DMS114 treated with DMSO at 0.1 percent for 48 hours (cell line): ENCODE results near the gene SFMBT1.

Experiments
- DNase-seq: peaks from one replicate; lab custom pipeline; 2025; ENCODE audit not compliant: unreplicated experiment; lab: John Stamatoyannopoulos, UW

The SFMBT1 gene

DNA sequence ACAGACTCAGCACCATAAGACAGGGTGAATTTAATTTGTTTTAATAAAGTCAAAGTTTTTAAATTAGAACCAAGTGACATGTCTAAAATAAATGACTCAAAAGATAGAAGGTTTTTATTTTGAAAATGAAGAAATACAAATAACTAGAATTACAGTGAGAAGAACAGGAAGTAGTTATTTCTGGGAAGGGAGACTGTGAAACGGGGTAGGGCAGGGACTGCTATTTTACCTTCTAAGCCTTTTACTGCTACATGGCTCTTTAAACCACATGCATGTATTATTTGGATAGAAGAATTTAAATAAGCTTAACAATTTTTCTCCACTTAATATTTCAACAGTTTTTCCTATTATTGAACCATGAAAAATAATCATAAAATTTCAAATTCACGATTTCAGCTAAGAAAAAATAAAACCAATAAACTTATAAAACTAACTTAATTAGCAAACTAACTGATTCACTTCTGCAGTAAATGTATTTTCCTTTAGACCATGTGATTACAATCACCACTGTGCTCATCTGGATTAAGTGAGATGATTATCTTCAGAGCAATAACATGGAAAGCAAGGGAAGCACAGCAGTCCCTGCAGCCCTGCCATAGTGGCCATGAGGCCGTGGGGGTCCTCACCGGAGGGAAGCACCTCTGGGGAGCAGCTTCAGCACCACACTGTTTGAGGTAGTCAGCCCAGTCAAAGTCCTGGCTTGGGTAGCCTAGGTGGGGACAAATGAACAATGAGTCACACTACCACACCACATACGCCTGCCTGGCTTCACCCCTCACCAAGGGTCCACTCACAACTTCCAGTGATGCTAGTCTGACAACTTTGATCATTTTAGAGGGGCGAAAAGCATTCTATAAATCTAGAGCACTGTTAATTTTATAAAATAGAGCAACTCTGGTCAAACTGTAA, 120.2 kb downstream of the SFMBT1 start:
- no peak for DNase-seq

DNA sequence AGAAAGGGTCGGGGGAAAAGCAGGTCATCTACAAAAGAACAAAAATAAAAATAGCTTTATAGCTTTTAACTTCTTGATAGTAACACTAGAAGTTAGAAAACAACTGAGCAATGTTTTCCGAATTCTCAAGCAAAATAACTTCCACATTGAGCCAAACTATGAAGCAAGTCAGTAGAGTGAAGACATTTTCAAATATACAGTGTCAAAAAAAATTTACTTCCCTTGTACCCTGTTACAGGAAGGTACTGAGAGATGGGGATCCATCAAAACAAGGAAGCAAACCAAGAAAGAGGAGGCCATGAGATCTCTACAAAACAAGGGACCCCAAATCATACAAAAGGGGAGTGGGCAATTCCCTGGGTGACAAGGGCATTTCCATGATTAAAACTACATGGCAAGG, 121.9 kb downstream of the SFMBT1 start:
- DNase-seq: no peak

DNA sequence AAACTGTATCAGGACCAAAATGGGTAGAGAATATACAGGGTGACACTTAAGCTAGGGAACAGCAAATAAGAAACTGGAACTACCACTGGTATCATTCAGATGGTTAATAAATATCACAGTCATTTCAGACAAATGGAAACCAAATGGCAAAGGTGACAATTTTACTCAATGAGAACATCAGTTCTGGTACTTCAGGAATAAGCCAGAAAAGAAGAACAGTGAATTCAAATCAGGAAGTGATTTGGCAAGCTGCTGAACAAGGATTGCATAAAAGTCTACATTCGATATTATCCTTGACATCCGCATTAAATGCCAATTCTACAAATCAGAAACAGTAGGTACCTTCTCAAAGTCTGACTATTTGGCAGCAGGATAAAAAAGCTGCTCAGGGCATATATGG, 125.0 kb downstream of the SFMBT1 start:
- DNase-seq: no peak

DNA sequence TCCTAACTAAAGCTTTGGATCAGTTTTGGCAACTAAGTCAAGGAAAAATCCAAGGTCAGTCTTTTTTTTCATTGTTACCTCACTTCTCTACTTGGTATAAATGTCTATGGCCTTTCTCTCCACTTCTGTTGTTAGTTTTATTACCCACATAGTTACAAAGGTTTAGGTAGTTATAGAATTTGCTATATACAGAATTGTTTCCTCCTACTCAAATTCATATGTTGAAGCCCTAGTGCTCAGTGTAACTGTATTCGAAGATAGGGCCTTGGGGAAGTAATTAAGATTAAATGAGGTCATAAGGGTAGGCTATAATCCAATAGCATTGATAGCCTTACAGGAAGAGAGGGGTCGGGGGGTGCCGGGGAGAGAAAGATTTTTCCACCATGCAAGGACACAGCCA, 128.8 kb downstream of the SFMBT1 start:
- DNase-seq: no peak

DNA sequence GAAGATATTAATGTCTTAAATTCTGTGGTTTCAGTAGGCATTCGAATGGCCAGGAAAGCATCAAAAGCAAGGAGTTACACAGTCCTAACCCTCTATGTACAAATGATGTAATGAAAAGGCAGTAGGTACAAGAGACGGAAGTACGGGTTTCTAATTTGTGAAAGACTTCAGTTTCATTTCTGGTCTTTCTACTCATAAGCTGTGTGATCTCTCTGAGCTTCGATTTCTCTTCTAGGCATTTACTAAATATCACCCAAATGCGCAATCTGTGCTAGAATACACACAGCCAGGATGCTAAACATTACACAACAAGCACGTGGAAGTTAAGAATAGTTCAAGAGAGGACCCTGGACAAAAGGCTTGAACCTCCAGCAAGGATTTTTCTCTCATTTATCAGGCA, 130.6 kb downstream of the SFMBT1 start:
- DNase-seq: no peak

DNA sequence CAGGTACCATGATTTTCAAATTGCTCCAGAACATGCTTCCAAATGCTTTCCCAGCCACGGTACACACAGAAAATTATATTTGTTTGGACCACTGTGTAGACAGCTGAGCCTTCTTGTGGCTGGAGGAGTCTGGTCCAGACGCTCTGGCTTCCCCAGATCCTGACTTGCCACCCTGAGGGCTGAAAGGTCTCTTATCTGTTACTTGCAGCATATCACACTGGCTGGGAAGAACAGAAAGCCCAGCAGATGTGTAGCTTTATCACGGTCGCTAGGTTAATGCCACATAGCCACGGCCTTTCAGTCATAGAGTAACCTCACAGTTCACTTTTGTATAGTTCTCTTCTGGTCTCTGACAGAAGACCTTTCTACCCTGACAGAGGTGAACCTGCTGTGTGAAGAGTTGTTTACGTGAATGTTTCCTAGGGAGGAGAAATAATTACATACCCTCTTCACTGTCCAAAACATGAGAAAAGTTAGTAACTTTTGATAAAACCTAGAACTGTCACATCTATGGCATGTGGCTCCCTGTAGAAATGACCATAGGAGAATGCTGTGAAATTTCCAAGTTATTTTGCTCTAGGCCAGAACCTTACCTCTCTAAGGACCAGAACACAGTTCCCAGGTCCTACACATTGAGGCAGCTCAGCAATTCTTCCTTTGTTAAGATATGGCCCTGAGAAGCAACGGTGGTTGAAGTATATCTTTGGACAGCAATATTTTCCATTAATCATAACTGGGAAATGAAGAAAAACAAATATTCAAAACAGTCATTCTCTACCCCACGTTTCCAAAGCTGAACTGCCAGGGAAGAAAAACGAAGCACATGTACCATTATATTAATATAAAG, 132.8 kb downstream of the SFMBT1 start:
- DNase-seq: no peak

DNA sequence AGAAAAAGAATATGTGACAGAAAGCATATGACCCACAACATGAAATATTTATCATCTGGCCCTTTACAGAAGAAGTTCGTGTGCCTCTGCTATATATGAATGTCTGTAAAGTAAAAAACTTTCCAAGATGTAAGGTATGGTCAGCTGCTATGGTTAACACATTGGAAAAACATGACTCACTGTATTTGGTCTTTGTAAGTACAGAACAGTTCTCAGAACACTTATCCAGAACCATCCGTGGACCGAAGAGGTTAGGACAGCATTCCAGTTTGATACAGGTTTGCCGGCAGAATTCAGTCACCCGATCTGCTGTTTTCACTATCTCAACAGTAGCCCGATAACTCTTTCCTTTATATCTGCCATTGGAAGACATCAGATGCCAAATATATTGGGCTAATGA, 135.1 kb downstream of the SFMBT1 start:
- DNase-seq: no peak

DNA sequence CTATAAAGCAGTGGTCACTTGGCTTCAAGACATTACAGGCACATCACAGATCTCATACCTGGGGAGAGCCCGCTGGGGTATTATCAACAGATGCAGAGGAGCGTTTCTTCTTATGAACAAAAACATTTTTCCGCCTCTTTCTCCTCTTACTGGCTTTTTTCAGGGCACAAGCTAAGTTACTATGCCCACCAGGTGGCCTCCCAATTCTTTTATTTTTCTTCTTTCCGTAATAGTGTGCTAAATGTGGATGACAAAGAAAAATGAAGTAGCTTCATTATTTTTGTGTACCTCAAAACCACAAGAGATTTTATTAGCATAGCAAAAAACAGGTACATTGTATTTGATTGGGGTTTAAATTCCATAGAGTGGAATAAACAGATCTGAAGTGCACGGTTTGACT, 138.4 kb downstream of the SFMBT1 start:
- DNase-seq: no peak

DNA sequence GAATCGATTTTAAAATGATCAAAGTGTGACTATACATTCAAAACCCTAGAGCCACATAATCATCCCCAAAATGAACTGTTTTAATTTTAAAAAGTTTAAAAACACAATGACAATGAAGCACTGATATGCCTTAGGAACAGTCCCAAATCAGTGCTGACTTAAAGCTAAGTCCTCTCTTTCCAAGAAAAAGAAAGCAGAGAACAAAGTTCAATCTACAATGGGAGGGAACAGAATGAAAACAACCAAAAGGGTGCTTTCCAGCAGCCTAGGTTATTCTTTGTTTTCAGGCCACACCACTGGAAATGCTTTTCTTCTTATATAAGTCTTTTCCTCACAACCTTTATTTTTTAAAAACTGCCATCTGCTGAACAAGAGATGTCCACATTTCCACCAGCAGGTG, 141.3 kb downstream of the SFMBT1 start:
- DNase-seq: no peak

DNA sequence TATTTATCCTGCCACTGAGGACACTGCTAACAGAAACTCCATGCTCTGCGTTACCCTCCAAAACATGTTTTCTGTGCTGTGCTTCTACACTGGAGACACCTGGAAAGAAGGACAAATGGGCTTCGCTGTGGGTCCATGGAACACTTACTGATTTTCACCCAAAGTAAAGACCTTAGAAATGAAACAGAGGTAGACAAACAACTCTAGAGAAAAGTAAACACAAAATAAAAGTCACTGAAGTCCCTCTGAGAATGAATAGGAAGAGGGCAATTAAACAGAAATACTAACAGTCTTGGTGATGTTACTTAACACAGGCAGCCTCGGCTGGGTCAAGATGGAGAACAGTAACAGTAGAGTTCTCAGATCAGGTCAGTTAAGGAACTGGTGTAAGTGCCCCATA, 141.9 kb downstream of the SFMBT1 start:
- no peak for DNase-seq

DNA sequence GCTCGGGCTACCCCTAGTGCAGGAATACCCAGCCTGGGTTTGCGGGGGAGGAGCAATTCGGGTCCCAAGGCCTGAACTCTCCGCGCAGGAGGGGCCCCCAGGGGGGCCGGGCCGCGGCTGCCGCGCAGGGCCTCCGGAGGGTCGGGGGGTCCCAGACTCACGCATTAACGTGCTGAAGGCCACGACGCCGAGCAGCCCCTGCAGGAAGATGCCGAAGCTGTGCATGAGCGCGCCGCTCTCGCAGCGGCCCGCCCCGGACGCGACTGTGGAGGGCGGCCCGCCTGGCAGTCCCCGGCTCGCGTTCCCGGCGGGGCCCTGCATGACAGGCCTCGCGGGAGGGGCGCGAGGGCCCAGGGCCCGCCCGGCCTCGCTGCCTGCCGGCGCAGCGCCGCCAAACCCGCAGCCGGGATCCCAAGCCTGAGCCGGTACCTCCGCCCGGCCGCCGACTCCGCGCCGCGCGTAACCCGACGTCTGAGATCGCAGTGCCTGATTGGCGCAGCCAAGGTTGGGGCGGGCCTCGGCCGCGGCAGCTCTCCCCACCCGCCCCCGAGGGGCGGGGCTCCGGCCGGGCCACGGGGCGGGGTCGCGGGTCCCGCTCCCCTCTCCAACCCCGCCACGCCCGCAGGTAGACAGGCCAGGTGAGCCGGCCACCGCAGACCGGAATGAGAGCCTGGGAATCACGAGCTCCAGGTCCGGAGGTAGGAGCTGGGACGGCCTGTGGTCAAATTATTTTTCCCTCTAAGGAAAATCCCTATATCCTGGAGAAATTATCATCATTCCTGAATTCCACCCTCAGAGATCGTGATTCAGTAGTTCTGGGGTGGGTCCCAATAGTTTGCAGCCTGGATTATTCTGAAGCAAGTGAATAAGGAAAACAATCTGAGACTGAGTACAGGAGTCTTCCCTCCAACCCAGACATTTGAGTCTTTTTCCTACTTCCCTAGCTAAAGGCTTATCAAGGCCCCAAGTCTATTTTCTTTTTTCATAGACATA, 148.4 kb downstream of the SFMBT1 start, which contains the start of gene STIMATE:
TSS of gene STIMATE (minus strand) at position 419 of the 993 bp plus-strand sequence. CDS start at position 321, 98 bp downstream.
- peak; percentile 61 for DNase-seq

DNA sequence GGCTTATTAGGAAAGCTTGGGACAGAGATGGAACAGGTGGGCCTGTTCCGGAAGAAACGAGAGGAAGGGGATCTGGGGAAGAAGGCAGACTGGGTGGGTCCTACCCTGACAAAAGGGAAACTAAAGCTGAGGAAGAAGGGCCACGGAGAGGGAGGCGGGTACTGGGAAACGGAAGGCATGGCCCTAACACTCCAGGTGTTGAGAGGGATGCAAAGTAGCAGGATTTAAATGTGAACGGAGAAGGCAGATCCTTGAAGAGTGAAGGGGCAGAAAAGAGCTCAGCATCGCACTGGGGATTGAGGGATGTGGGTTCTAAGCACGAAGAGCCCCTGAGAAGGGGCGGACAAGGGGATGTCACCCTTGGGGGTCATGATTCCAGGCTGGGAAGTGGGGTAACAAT, 149.3 kb downstream of the SFMBT1 start:
- DNase-seq: no peak

DNA sequence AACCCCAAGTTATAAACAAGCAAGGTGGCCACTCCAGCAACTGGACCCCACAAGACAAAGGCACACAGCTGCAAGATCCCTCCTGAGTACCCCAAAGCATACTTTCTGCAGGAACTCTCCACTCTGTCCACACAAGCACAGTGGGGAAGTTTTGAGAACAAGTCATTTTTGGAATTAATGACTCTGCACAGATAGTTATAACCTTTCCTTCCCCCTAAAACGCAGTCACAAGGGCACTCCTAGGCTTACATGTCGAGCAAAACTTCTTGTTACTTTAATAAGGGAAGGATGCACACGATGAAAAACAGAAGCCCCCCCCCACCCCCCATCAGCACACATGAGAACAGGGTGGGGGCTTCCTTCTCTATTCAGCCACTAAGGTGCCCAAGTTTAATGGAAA, 149.7 kb downstream of the SFMBT1 start:
- no peak for DNase-seq

DNA sequence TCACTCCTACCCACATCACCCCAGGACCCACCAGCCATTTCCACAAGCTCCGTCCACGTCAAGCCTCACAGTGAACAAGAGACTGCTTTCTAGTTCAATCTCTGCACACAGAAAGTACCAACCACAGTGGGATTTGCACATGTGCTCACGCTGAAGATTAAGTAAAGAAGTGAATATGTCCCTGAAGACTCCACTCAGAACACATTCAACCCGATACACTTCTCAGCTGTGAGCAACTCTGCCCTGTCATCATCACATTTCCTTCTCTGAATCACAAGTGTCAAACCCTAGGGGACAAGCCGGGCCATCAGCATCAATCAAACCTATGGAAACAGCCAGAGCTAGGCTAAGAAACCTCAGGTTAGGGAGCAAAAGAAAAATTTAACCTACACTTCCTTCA, 150.5 kb downstream of the SFMBT1 start:
- no peak for DNase-seq

DNA sequence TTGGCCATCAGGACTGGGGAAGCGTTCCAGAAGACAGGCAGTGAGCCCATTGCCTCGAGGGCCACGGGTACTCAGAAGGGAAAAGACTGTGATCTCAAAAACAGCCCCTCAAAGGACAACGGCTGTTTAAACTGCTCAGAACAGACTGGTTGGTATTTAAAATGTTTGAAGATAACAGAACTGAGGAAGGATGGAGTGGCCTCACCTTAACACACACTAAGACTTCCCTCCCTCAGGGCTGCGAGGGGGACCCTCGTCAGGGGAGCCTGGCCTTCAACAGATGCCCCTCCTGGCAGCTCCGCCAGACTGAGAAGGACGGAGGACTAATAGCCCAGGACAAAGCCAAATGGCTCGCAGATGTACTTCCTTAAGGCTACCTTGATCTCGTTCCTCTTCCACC, 151.1 kb downstream of the SFMBT1 start:
- DNase-seq: no peak

DNA sequence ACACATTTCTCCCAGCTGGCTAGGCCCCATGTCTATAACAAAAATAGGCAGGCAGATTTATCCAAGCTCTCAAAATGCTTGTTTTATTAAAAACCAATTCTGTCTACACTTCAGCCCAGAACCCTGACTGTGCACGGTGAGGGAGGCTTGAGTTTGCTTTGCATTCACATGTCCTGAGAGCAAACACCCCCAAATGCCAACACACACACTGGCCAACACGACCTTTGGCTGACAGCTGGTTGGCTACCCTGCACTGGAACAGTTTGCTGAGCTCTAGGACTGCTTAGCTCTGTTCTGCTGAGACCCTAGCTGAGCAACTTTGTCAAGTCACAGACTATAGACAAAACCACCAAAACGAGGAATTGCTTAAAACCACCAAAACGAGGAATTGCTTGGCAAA, 152.2 kb downstream of the SFMBT1 start:
- DNase-seq: no peak

DNA sequence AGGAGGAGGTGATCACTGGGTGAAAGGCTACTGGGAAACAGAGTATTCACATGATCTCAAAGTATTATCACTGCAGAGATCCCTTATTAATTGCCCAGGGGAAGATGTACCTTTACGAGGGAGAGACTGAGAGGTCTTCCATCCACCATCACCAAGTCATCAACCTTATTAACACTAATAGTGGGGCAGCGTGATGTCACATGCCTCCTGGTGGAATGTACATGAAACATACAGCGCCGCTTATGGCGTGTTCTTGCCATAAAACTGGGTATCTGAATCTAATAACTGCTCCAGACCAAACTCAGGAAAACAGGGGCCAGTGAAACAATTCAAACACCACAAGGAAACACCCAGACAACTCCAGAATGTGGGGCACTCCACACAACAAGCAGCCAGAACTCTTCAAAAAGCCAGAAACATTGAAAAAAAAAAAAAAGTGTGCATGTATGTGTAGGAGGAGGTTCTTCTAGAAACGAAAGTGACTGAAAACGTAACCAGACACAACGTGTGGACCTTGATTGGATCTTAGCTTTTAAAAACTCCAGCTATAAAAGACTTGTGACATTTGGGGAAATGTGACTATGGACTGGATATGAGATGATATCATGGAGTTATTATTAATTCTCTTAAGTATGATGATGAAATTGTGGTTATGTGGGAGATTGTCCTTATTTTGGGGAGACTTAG, 153.1 kb downstream of the SFMBT1 start:
- DNase-seq: no peak

DNA sequence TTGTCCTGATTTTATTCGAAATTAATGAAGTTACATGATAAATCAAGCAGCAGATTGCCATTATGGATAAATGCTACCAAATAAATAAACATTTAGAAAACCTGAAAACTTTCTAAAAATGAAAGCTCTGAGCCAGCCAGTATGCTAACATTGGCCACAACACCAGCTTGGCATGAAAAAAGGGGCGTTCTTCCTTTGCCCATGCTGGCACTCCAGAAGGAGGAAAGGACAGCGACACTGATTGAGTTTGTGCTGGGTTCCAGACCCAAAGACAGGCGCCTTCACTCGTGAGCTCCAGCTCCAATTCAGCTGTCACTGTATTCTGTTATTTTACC, 153.6 kb downstream of the SFMBT1 start:
- DNase-seq: no peak

DNA sequence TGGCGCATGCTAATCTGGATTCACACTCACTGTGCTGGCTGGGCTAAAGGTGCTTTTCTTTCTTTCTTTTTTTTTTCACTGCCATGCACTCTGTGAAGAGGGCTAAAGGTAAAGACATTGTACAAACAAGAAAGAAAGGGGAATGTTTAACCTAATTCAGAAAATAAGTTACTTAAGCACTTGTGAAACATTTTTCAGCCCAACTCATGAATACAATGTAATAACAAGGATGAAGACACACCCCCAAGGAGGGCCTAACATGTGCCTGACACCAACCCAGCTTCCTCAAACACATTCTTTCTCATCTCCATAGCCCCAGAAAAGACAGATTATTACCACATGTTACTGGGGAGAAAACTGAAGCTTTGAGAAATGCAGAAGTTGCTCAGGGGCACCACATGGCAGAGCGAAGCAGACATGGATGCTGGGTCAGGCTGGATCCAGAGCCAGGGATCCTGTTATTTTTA, 154.2 kb downstream of the SFMBT1 start:
- no peak for DNase-seq

DNA sequence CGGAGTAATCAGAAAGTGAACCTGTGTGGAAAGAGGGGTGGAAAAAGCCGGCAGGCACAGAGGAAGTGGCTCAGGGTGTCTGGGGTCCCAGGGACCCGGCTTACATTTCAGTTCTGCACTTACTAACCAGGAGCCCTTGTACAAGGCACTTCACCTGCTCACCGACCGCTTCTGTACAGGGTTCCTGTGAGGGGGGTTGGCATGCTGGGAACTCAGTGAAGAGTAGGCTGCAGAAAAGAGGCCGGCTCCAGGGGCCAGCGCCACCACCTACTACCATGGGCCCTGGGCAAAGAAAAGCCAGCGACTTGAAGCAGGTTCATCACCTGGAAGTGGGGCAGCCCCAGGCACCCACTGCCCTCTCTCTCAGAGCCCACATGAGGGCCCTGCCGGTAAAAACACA, 154.7 kb downstream of the SFMBT1 start:
- DNase-seq: no peak
